Esophagus (tissue), 2 donors: Measurements from ENCODE around the gene ITIH1. TPM values are rescaled to one million over a fixed set of nuclear protein-coding genes. Genes with fewer than 3 reads are reported as not detected.

Experiments
- H3K27ac ChIP-seq, 2 donors: one replicate each; pipeline ENCODE4 v1.5.1; 2013; ENCODE audit warnings: low read depth in 2 of 2, mild to moderate bottlenecking in 2 of 2, inconsistent platforms in 1 of 2, low read length in 1 of 2, moderate library complexity in 1 of 2
- H3K27me3 ChIP-seq, 2 donors: one replicate each; pipeline ENCODE4 v1.6.1; 2013; ENCODE audit warnings: low read length in 2 of 2, control low read depth in 1 of 2, mild to moderate bottlenecking in 1 of 2; ENCODE audit not compliant: insufficient read depth in 2 of 2, control insufficient read depth in 1 of 2
- H3K36me3 ChIP-seq, 2 donors: one replicate each; pipeline ENCODE4 v1.6.1; 2013; ENCODE audit warnings: low read length in 1 of 2; ENCODE audit not compliant: control insufficient read depth in 2 of 2, insufficient read depth in 2 of 2
- H3K4me1 ChIP-seq, 2 donors: one replicate each; pipeline ENCODE4 v1.6.1; 2013; ENCODE audit warnings: low read length in 1 of 2; ENCODE audit not compliant: control insufficient read depth in 2 of 2, insufficient read depth in 2 of 2
- H3K4me3 ChIP-seq, 2 donors: one replicate each; pipeline ENCODE4 v1.5.1; 2013; ENCODE audit warnings: low read length in 2 of 2, mild to moderate bottlenecking in 2 of 2, low read depth in 1 of 2, moderate library complexity in 1 of 2
- H3K9me3 ChIP-seq, 2 donors: one replicate each; pipeline ENCODE4 v1.6.1; 2013; ENCODE audit warnings: mild to moderate bottlenecking in 2 of 2, low read depth in 1 of 2, low read length in 1 of 2, moderate library complexity in 1 of 2; ENCODE audit not compliant: control insufficient read depth in 2 of 2, insufficient read depth in 1 of 2
- WGBS, 2 donors: extraction: QIAGEN DNeasy Blood & Tissue Kit; methylation state at CpG; one replicate each; pipeline ENCODE4 v1.1.7; 2013; 5-methylcytosine and 5-hydroxymethylcytosine counted together
- polyA plus RNA-seq, 2 donors: library from polyadenylated mRNA; stranded (reverse); fragments of 200-250 nt; gene quantifications; one replicate each; pipeline ENCODE4 v1.2.3, GENCODE V29; 2013
- donor health status: healthy with polysubstance abuse.
- donor health status: Bipolar disorder and iron deficiency.

Gene ITIH1
- polyA plus RNA-seq, 2 donors = 0.13 TPM; not detected in 1

- Histone ChIP-seq H3K36me3 (peaks cover 0 to 6% of the 10 kb centered on the region in 2 donors), H3K27me3 (no peaks in the 10 kb centered on the region), H3K27ac (no peak overlapping the region), H3K4me1 (no peaks in the 10 kb centered on the region), H3K4me3 (no peak overlapping the region), H3K9me3 (peaks cover 0 to 4% of the 10 kb centered on the region in 2 donors)
- 96% methylated on average over 10 of the region's 10 CpGs for WGBS, 2 donors
Observed at GRCh38 chr3:52824037-52824436, 46.6 kb downstream of the ITIH1 start.

GRCh38 chr3:52827441-52827840, 50.0 kb downstream of the ITIH1 start:
- Histone ChIP-seq H3K9me3 (peaks cover 0 to 4% of the 10 kb centered on the region in 2 donors), H3K4me3 (no peak overlapping the region), H3K4me1 (peaks cover 2 to 3% of the 10 kb centered on the region in 2 donors), H3K27ac (no peak overlapping the region), H3K27me3 (no peaks in the 10 kb centered on the region), H3K36me3 (peaks cover 0 to 5% of the 10 kb centered on the region in 2 donors)
- 77 to 82% methylated on average over 9 of the region's 9 CpGs for WGBS, 2 donors

GRCh38 chr3:52827866-52828376, 50.5 kb downstream of the ITIH1 start:
- peaks cover 0 to 4% of the 10 kb centered on the region in 2 donors for H3K9me3 ChIP-seq
- no peak overlapping the region for H3K27ac ChIP-seq
- peaks cover 0 to 5% of the 10 kb centered on the region in 2 donors for H3K36me3 ChIP-seq
- H3K27me3 ChIP-seq = no peaks in the 10 kb centered on the region
- H3K4me3 ChIP-seq = no peak overlapping the region
- peaks cover 2 to 3% of the 10 kb centered on the region in 2 donors for H3K4me1 ChIP-seq
- WGBS, 2 donors = 60 to 78% methylated on average over 10 of the region's 10 CpGs

GRCh38 chr3:52829482-52829881, 52.1 kb downstream of the ITIH1 start:
- Histone ChIP-seq H3K4me3 (no peak overlapping the region), H3K9me3 (peaks cover 0 to 4% of the 10 kb centered on the region in 2 donors), H3K27ac (no peak overlapping the region), H3K4me1 (peaks cover 2 to 3% of the 10 kb centered on the region in 2 donors), H3K27me3 (no peaks in the 10 kb centered on the region), H3K36me3 (peaks cover 0 to 2% of the 10 kb centered on the region in 2 donors)
- WGBS, 2 donors = 93 to 95% methylated on average over 3 of the region's 3 CpGs

GRCh38 chr3:52829906-52830463, 52.6 kb downstream of the ITIH1 start:
- H3K36me3 ChIP-seq = peaks cover 0 to 2% of the 10 kb centered on the region in 2 donors
- no peaks in the 10 kb centered on the region for H3K27me3 ChIP-seq
- WGBS, 2 donors = 87 to 91% methylated on average over 10 of the region's 10 CpGs

GRCh38 chr3:52830535-52831258, 53.3 kb downstream of the ITIH1 start, which contains the start of gene ITIH4:
Gene ITIH4, minus strand, starts transcription at chr3:52830672. Its CDS starts 30 bp downstream, at chr3:52830642.
- peaks cover 0 to 2% of the 10 kb centered on the region in 2 donors for H3K36me3 ChIP-seq
- WGBS, 2 donors = 73 to 78% methylated on average over 16 of the region's 16 CpGs
- H3K4me3 ChIP-seq = no peak within 1 kb of the TSS
- peaks cover 0 to 4% of the 10 kb centered on the region in 2 donors for H3K9me3 ChIP-seq
- no peaks in the 10 kb centered on the region for H3K27me3 ChIP-seq
- H3K27ac ChIP-seq = peak within 1 kb of the TSS in 1 of 2 donors; percentile 17
- peaks cover 2 to 3% of the 10 kb centered on the region in 2 donors for H3K4me1 ChIP-seq

More at GRCh38 chr3:52829906-52830463, 52.6 kb downstream of the ITIH1 start:
- Histone ChIP-seq H3K27ac (no peak overlapping the region), H3K4me1 (peaks cover 2 to 3% of the 10 kb centered on the region in 2 donors), H3K9me3 (peaks cover 0 to 4% of the 10 kb centered on the region in 2 donors), H3K4me3 (no peak overlapping the region)

GRCh38 chr3:52831500-52832301, 54.3 kb downstream of the ITIH1 start:
- Histone ChIP-seq H3K4me1 (peaks cover 3 to 5% of the 10 kb centered on the region in 2 donors), H3K36me3 (peaks cover 2 to 5% of the 10 kb centered on the region in 2 donors), H3K27ac (peak overlapping the region; percentile 14 to 17), H3K4me3 (no peak overlapping the region), H3K27me3 (no peaks in the 10 kb centered on the region), H3K9me3 (peaks cover 0 to 2% of the 10 kb centered on the region in 2 donors)
- 36 to 46% methylated on average over 21 of the region's 21 CpGs for WGBS, 2 donors

GRCh38 chr3:52833202-52833601, 55.8 kb downstream of the ITIH1 start:
- Histone ChIP-seq H3K36me3 (peaks cover 2 to 5% of the 10 kb centered on the region in 2 donors), H3K27me3 (no peaks in the 10 kb centered on the region), H3K27ac (no peak overlapping the region), H3K9me3 (no peaks in the 10 kb centered on the region), H3K4me1 (peaks cover 3 to 5% of the 10 kb centered on the region in 2 donors), H3K4me3 (no peak overlapping the region)
- WGBS, 2 donors = 93 to 95% methylated on average over 14 of the region's 14 CpGs

- peaks cover 5 to 6% of the 10 kb centered on the region in 2 donors for H3K4me1 ChIP-seq
- H3K4me3 ChIP-seq = no peak within 1 kb of the TSS
- no peaks in the 10 kb centered on the region for H3K9me3 ChIP-seq
- peaks cover 3 to 9% of the 10 kb centered on the region in 2 donors for H3K36me3 ChIP-seq
- 65% methylated on average over 11 of the region's 11 CpGs for WGBS, 2 donors
- no peaks in the 10 kb centered on the region for H3K27me3 ChIP-seq
- no peak within 1 kb of the TSS for H3K27ac ChIP-seq
Observed at GRCh38 chr3:52834871-52835501, 57.6 kb downstream of the ITIH1 start, which contains the start of gene MUSTN1. Gene MUSTN1, minus strand, starts transcription at chr3:52835019. Its CDS starts 71 bp downstream, at chr3:52834948.
